Measurements from ENCODE around the gene PTPRU.

DNA sequence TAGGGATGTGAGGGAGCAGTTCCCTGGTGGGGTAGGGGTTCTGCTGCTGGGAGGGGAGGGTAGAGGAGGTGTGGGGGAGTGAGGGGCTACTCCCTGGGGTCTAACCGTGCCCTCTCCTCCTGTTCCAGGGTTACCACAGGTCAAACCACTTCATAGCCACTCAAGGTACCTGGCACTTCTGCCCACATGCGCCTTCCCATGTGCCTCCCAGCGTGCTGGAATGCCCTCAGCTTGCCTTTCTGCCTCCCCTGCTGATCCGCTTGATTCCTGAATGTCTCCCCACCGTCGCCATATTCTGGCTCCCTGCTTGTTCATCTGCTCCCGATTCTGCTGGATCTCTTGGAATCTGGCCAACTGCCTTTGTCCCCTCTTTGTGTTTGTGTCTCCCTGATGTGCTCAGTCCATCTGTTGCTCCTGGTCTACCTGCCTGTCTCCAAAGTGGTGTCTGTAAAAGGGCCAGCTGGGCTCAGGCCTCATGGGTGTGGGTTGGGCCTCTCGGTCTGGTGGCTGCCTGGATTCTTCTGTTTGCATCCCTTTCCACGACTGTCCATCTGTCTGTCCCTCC lies 74.4 kb downstream of the PTPRU start:
- TF ChIP-seq, protein P1, sequence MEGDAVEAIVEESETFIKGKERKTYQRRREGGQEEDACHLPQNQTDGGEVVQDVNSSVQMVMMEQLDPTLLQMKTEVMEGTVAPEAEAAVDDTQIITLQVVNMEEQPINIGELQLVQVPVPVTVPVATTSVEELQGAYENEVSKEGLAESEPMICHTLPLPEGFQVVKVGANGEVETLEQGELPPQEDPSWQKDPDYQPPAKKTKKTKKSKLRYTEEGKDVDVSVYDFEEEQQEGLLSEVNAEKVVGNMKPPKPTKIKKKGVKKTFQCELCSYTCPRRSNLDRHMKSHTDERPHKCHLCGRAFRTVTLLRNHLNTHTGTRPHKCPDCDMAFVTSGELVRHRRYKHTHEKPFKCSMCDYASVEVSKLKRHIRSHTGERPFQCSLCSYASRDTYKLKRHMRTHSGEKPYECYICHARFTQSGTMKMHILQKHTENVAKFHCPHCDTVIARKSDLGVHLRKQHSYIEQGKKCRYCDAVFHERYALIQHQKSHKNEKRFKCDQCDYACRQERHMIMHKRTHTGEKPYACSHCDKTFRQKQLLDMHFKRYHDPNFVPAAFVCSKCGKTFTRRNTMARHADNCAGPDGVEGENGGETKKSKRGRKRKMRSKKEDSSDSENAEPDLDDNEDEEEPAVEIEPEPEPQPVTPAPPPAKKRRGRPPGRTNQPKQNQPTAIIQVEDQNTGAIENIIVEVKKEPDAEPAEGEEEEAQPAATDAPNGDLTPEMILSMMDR (IDR thresholded peaks at IDR 0.05; ENCODE audit: low read depth, low read length, poor library complexity, severe bottlenecking) = no peak
- no peak for TF ChIP-seq EZH2phosphoT487 (IDR thresholded peaks at IDR 0.05; ENCODE audit: borderline replicate concordance, low read length)
